Measurements from ENCODE around the gene TRIM24. TPM values are rescaled to one million over a fixed set of nuclear protein-coding genes. Genes with fewer than 3 reads are reported as not detected.

TRIM24 gene
- total RNA-seq, 1 donor from 2014 or later = 60.3 TPM

DNA sequence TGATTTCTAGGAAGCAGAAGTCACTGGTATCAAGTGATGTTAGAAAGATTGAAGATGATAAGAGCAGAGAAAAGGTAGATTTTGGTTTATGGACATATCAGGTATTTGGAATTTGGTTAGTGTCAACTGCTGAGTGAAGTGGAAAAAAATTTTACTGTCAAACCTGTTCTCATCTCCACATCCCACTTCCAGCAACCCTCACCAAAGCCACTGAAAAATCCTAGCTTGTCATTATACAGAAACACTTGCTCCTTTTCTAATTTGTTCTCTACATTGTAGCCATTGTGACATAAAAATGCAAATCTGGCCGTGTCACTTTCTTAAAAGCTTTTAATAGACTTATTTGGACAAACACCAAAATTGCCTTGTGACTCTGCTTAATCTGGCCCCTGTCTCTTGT, 54.0 kb downstream of the TRIM24 start:
- no peak overlapping the region for H2AFZ ChIP-seq (ENCODE audit: low read depth, low read length)
- Mint-ChIP-seq H3K36me3 (ENCODE audit: low read depth, unreplicated experiment) (peaks cover 40% of the 10 kb centered on the region), H3K4me1 (ENCODE audit: low read depth, unreplicated experiment) (no peaks in the 10 kb centered on the region), H3K9me3 (ENCODE audit: unreplicated experiment) (peaks cover 2% of the 10 kb centered on the region), H3K27ac (ENCODE audit: unreplicated experiment) (peak overlapping the region; percentile 60), H3K4me3 (ENCODE audit: unreplicated experiment) (no peak overlapping the region), H3K27me3 (ENCODE audit: low read depth, unreplicated experiment) (no peaks in the 10 kb centered on the region)
- H3K9ac ChIP-seq (ENCODE audit: low read length) = no peak overlapping the region
- FAIRE-seq = no peak
- no peaks in the 10 kb centered on the region for H3K9me3 ChIP-seq (ENCODE audit: insufficient read depth, low read depth, low read length)
- peaks cover 5% of the 10 kb centered on the region for H3K36me3 ChIP-seq (ENCODE audit: insufficient read depth, low read length)
- no peak overlapping the region for H3K4me3 ChIP-seq (ENCODE audit: insufficient read depth, low read depth, low read length)
- no peak for DNase-seq (ENCODE audit: low read depth)
- H3K27ac ChIP-seq (ENCODE audit: low read depth, low read length) = no peak overlapping the region
- peaks cover 23% of the 10 kb centered on the region for H3K79me2 ChIP-seq (ENCODE audit: insufficient read depth, low read length)
- no peaks in the 10 kb centered on the region for H3K27me3 ChIP-seq (ENCODE audit: insufficient read depth, low read length)
- TF ChIP-seq, protein P1, sequence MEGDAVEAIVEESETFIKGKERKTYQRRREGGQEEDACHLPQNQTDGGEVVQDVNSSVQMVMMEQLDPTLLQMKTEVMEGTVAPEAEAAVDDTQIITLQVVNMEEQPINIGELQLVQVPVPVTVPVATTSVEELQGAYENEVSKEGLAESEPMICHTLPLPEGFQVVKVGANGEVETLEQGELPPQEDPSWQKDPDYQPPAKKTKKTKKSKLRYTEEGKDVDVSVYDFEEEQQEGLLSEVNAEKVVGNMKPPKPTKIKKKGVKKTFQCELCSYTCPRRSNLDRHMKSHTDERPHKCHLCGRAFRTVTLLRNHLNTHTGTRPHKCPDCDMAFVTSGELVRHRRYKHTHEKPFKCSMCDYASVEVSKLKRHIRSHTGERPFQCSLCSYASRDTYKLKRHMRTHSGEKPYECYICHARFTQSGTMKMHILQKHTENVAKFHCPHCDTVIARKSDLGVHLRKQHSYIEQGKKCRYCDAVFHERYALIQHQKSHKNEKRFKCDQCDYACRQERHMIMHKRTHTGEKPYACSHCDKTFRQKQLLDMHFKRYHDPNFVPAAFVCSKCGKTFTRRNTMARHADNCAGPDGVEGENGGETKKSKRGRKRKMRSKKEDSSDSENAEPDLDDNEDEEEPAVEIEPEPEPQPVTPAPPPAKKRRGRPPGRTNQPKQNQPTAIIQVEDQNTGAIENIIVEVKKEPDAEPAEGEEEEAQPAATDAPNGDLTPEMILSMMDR (IDR thresholded peaks at IDR 0.05; ENCODE audit: insufficient read depth, low read depth, low read length) = no peak
- no peak for TF ChIP-seq EZH2 (IDR thresholded peaks at IDR 0.05; ENCODE audit: insufficient read depth, low read length)
- H3K4me2 ChIP-seq (ENCODE audit: low read length) = no peak overlapping the region
- H4K20me1 ChIP-seq (ENCODE audit: insufficient read depth, low read length) = no peaks in the 10 kb centered on the region
- H3K4me1 ChIP-seq (ENCODE audit: insufficient read depth, low read length) = no peaks in the 10 kb centered on the region

DNA sequence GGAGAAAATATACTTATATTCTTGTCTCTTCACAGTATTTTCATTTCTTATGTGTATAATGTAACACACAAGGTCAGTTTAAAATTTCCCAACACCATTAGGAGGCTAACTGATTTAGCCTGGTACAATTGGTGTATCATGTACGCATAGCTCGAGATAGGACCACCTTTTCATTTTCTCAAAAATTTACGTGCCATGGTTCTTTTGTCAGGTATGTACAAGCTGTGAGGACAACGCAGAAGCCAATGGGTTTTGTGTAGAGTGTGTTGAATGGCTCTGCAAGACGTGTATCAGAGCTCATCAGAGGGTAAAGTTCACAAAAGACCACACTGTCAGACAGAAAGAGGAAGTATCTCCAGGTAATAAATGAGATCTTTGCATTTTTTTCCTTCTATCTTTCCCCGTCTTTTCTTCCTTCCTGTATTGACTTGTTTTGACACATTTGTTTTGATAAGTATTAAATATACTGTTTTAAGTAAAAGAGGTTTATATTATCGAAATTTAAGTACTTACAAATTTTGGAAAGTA, 55.0 kb downstream of the TRIM24 start:
- H3K4me2 ChIP-seq (ENCODE audit: low read length) = no peak overlapping the region
- peaks cover 19% of the 10 kb centered on the region for H3K79me2 ChIP-seq (ENCODE audit: insufficient read depth, low read length)
- no peak overlapping the region for H3K4me3 ChIP-seq (ENCODE audit: insufficient read depth, low read depth, low read length)
- H3K4me1 ChIP-seq (ENCODE audit: insufficient read depth, low read length) = no peaks in the 10 kb centered on the region
- no peak for FAIRE-seq
- DNase-seq (ENCODE audit: low read depth) = no peak
- TF ChIP-seq, protein P1 (IDR thresholded peaks at IDR 0.05; ENCODE audit: insufficient read depth, low read depth, low read length) = no peak
- no peak for TF ChIP-seq EZH2 (IDR thresholded peaks at IDR 0.05; ENCODE audit: insufficient read depth, low read length)
- no peaks in the 10 kb centered on the region for H4K20me1 ChIP-seq (ENCODE audit: insufficient read depth, low read length)
- H2AFZ ChIP-seq (ENCODE audit: low read depth, low read length) = no peak overlapping the region
- H3K27ac ChIP-seq (ENCODE audit: low read depth, low read length) = no peak overlapping the region
- Mint-ChIP-seq H3K27ac (ENCODE audit: unreplicated experiment) (no peak overlapping the region), H3K4me3 (ENCODE audit: unreplicated experiment) (no peak overlapping the region), H3K4me1 (ENCODE audit: low read depth, unreplicated experiment) (no peaks in the 10 kb centered on the region), H3K27me3 (ENCODE audit: low read depth, unreplicated experiment) (no peaks in the 10 kb centered on the region), H3K36me3 (ENCODE audit: low read depth, unreplicated experiment) (peaks cover 37% of the 10 kb centered on the region), H3K9me3 (ENCODE audit: unreplicated experiment) (peaks cover 2% of the 10 kb centered on the region)
- no peaks in the 10 kb centered on the region for H3K27me3 ChIP-seq (ENCODE audit: insufficient read depth, low read length)
- H3K36me3 ChIP-seq (ENCODE audit: insufficient read depth, low read length) = peaks cover 16% of the 10 kb centered on the region
- H3K9me3 ChIP-seq (ENCODE audit: insufficient read depth, low read depth, low read length) = no peaks in the 10 kb centered on the region
- H3K9ac ChIP-seq (ENCODE audit: low read length) = no peak overlapping the region

DNA sequence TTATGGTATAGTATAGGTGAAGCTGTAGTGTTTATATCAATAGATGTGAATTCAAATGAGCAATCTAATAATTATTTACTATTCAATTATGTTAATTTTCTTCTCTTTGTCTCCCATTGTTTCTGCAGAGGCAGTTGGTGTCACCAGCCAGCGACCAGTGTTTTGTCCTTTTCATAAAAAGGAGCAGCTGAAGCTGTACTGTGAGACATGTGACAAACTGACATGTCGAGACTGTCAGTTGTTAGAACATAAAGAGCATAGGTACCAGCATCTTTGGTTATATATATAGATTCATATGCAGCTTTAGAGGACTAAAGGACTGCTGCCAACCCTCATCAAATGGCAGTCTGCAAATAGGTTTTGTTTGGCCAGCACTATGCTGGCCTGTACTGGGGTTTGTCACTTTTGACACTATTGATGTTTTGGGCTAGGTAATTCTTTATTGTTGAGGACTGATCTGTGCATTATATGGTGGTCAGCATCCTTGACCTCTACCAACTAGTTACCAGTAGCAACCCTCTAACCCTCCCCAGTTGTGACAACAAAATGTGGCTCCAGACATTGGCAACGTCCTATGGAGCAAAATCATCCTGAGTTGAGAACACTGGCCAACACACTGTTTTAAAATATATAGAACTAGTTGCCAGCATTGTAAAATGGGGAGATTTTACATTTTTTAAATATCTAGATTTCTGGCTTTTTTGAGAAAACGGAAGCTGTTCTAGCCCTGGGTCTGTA, 59.2 kb downstream of the TRIM24 start:
- no peak overlapping the region for H3K27ac Mint-ChIP-seq (ENCODE audit: unreplicated experiment)
- DNase-seq (ENCODE audit: low read depth) (no peak), FAIRE-seq (no peak)
- no peak overlapping the region for H3K9ac ChIP-seq (ENCODE audit: low read length)
- H3K9me3 Mint-ChIP-seq (ENCODE audit: unreplicated experiment) = no peaks in the 10 kb centered on the region
- no peak for TF ChIP-seq EZH2 (IDR thresholded peaks at IDR 0.05; ENCODE audit: insufficient read depth, low read length)
- TF ChIP-seq, protein P1 (IDR thresholded peaks at IDR 0.05; ENCODE audit: insufficient read depth, low read depth, low read length) = no peak
- no peaks in the 10 kb centered on the region for H3K27me3 ChIP-seq (ENCODE audit: insufficient read depth, low read length)
- no peaks in the 10 kb centered on the region for H3K4me1 Mint-ChIP-seq (ENCODE audit: low read depth, unreplicated experiment)
- H3K4me3 ChIP-seq (ENCODE audit: insufficient read depth, low read depth, low read length) = no peak overlapping the region
- H3K36me3 Mint-ChIP-seq (ENCODE audit: low read depth, unreplicated experiment) = peaks cover 23% of the 10 kb centered on the region
- H3K27me3 Mint-ChIP-seq (ENCODE audit: low read depth, unreplicated experiment) = no peaks in the 10 kb centered on the region
- H4K20me1 ChIP-seq (ENCODE audit: insufficient read depth, low read length) = no peaks in the 10 kb centered on the region
- peaks cover 15% of the 10 kb centered on the region for H3K36me3 ChIP-seq (ENCODE audit: insufficient read depth, low read length)
- no peak overlapping the region for H3K27ac ChIP-seq (ENCODE audit: low read depth, low read length)
- peaks cover 1% of the 10 kb centered on the region for H3K79me2 ChIP-seq (ENCODE audit: insufficient read depth, low read length)
- H2AFZ ChIP-seq (ENCODE audit: low read depth, low read length) = no peak overlapping the region
- no peaks in the 10 kb centered on the region for H3K4me1 ChIP-seq (ENCODE audit: insufficient read depth, low read length)
- no peak overlapping the region for H3K4me3 Mint-ChIP-seq (ENCODE audit: unreplicated experiment)
- no peaks in the 10 kb centered on the region for H3K9me3 ChIP-seq (ENCODE audit: insufficient read depth, low read depth, low read length)
- no peak overlapping the region for H3K4me2 ChIP-seq (ENCODE audit: low read length)

All from astrocyte (in vitro differentiated cells and primary cell).